AG04450 (cell line): Measurements from ENCODE around the gene TWF2. TPM values are rescaled to one million over a fixed set of nuclear protein-coding genes. Genes with fewer than 3 reads are reported as not detected.
"Not testable (repeated sequence)": the region's sequence is repeated elsewhere in the genome, so short reads cannot be mapped to it uniquely, and the experiment has no call there.

Source experiments
- CTCF ChIA-PET: fragments of 300-600, 350-600 bp; formaldehyde crosslinking; extraction: SDS; loops from one replicate; lab custom pipeline; 2022; ENCODE audit warnings: antibody characterized with exemption, inconsistent platforms; lab: Charles Lee
- POLR2A ChIA-PET: fragments of 350-600 bp; formaldehyde crosslinking; extraction: SDS; loops from one replicate; lab custom pipeline; 2021; ENCODE audit warnings: antibody characterized with exemption, inconsistent platforms; lab: Yijun Ruan, JAX
- DNase-seq: peaks from one replicate; pipeline ENCODE4 v3.0.0-alpha.2; 2011; ENCODE audit warnings: low read depth, low spot score
- H3K27ac ChIP-seq: one replicate; pipeline ENCODE4 v1.5.1; 2012; ENCODE audit warnings: low read depth, low read length, control low read depth
- H3K27me3 ChIP-seq: one replicate; pipeline ENCODE4 v1.6.0; 2012; ENCODE audit warnings: low read length; ENCODE audit not compliant: control insufficient read depth, insufficient read depth
- H3K4me3 ChIP-seq: 2 replicates; pipeline ENCODE4 v1.5.1; 2011; ENCODE audit warnings: mild to moderate bottlenecking, low read depth, low read length, control low read depth
- H3K9me3 ChIP-seq: 2 replicates; pipeline ENCODE4 v1.5.1; 2012; ENCODE audit warnings: low read length; ENCODE audit not compliant: control insufficient read depth, insufficient read depth
- CTCF ChIP-seq: IDR thresholded peaks from 2 replicates; pipeline ENCODE4 v1.5.1; 2011; ENCODE audit warnings: low read depth, low read length, control low read depth, inconsistent platforms
- polyA plus RNA-seq: library from polyadenylated mRNA; depleted of rRNA; stranded (reverse); fragments of >200 nt; gene quantifications from 2 replicates; pipeline ENCODE4 v1.2.3, GENCODE V29; 2011

TWF2 gene
- polyA plus RNA-seq, 1 experiment, result 96.6 TPM

GRCh38 chr3:52277972-52278509 is 39.1 kb upstream of the TWF2 start:
- TF ChIP-seq CTCF, result peak; percentile 47
- H3K27ac ChIP-seq, result peak overlapping the region; percentile 90
- ChIA-PET CTCF (interaction anchor here (0.6 to 3.1 kb wide), 7 partner anchors 18 to 258 kb away, joined by 3 to 15 read pairs (median 4); no protein-coding TSS in a partner anchor), POLR2A (interaction anchor here (0.5 to 2.9 kb wide), 14 partner anchors 9 to 222 kb away, joined by 3 to 17 read pairs (median 4); partner anchors contain the start of genes DUSP7, GLYCTK, POC1A and PPM1M)
- H3K27me3 ChIP-seq, result no peaks in the 10 kb centered on the region
- H3K4me3 ChIP-seq, result peak overlapping the region; percentile 99
- peaks cover 3% of the 10 kb centered on the region; the same call in 1 of the 2 replicates for H3K9me3 ChIP-seq
- DNase-seq, result no peak

- ChIA-PET CTCF (interaction anchor here (0.6 to 3.1 kb wide), 7 partner anchors 37 to 180 kb away, joined by 3 to 15 read pairs (median 4); no protein-coding TSS in a partner anchor), POLR2A (interaction anchor here (0.7 to 2.9 kb wide), 9 partner anchors 10 to 220 kb away, joined by 3 to 17 read pairs (median 6); partner anchors contain the start of genes GLYCTK, PPM1M and TWF2)
- Histone ChIP-seq H3K27me3 (no peaks in the 10 kb centered on the region), H3K27ac (peak overlapping the region; percentile 90), H3K9me3 (peaks cover 3% of the 10 kb centered on the region; the same call in 1 of the 2 replicates), H3K4me3 (peak overlapping the region; percentile 99)
- peak; percentile 29 for DNase-seq
- no peak for TF ChIP-seq CTCF
Observed at GRCh38 chr3:52277071-52277964, 38.4 kb upstream of the TWF2 start.

GRCh38 chr3:52274781-52275180 is 35.8 kb upstream of the TWF2 start:
- H3K4me3 ChIP-seq, H3K9me3 ChIP-seq, POLR2A ChIA-PET, H3K27me3 ChIP-seq, H3K27ac ChIP-seq, CTCF ChIA-PET, DNase-seq: not testable (repeated sequence)

- DNase-seq, result no peak
- Histone ChIP-seq H3K27me3 (no peaks in the 10 kb centered on the region), H3K9me3 (peaks cover 3% of the 10 kb centered on the region; the same call in 1 of the 2 replicates), H3K4me3 (no peak overlapping the region), H3K27ac (no peak overlapping the region)
- POLR2A ChIA-PET, result no interaction called here
- CTCF ChIA-PET, result interaction anchor here (1.4 kb wide), 1 partner anchor 35 kb away, joined by 4 read pairs; no protein-coding TSS in a partner anchor
- TF ChIP-seq CTCF, result no peak
Observed at GRCh38 chr3:52272831-52273230, 33.9 kb upstream of the TWF2 start.

- H3K27me3 ChIP-seq, H3K27ac ChIP-seq, H3K4me3 ChIP-seq, H3K9me3 ChIP-seq, DNase-seq, POLR2A ChIA-PET: not testable (repeated sequence)
- CTCF ChIA-PET, result interaction anchor here (0.6 to 1.4 kb wide), 2 partner anchors 34 to 120 kb away, joined by 3 to 4 read pairs; no protein-coding TSS in a partner anchor
Observed at GRCh38 chr3:52272172-52272571, 33.2 kb upstream of the TWF2 start.
